Uterus (tissue), 2 donors: ENCODE results near the gene SYTL4.

Source experiments
- POLR2A ChIP-seq, 2 donors: fragments of 450-650 bp; IDR thresholded peaks; one replicate each; pipeline ENCODE4 v1.6.1; 2016; ENCODE audit warnings: antibody characterized with exemption in 2 of 2, mild to moderate bottlenecking in 1 of 2, moderate library complexity in 1 of 2
- TF ChIP-seq, protein P1 (sequence below), 4 experiments: fragments of 200-600 bp in 2 of 4; fragments of 450-650 bp in 2 of 4; sonication (generic) in 2 of 4; IDR thresholded peaks; one replicate each; pipeline ENCODE4 v1.5.1; 2016 to 2019; ENCODE audit warnings: antibody characterized with exemption in 4 of 4, mild to moderate bottlenecking in 2 of 4, moderate library complexity in 1 of 4

- TF ChIP-seq, protein P1, sequence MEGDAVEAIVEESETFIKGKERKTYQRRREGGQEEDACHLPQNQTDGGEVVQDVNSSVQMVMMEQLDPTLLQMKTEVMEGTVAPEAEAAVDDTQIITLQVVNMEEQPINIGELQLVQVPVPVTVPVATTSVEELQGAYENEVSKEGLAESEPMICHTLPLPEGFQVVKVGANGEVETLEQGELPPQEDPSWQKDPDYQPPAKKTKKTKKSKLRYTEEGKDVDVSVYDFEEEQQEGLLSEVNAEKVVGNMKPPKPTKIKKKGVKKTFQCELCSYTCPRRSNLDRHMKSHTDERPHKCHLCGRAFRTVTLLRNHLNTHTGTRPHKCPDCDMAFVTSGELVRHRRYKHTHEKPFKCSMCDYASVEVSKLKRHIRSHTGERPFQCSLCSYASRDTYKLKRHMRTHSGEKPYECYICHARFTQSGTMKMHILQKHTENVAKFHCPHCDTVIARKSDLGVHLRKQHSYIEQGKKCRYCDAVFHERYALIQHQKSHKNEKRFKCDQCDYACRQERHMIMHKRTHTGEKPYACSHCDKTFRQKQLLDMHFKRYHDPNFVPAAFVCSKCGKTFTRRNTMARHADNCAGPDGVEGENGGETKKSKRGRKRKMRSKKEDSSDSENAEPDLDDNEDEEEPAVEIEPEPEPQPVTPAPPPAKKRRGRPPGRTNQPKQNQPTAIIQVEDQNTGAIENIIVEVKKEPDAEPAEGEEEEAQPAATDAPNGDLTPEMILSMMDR (IDR thresholded peaks at IDR 0.05): no peak
- TF ChIP-seq POLR2A (IDR thresholded peaks at IDR 0.05): no peak
Observed at GRCh38 chrX:100672966-100673365, 59.0 kb downstream of the SYTL4 start.
